GM13977 (cell line): ENCODE results near the gene SETD1B.

ENCODE experiments used
- DNase-seq: peaks from one replicate; pipeline ENCODE4 v3.0.0; 2012; ENCODE audit warnings: low spot score
- CTCF ChIP-seq: IDR thresholded peaks from 2 replicates; pipeline ENCODE4 v1.5.1; 2012; ENCODE audit warnings: mild to moderate bottlenecking, control low read depth; ENCODE audit not compliant: insufficient read depth; ENCODE audit errors: extremely low read depth, missing control alignments
- in situ Hi-C: fragments of 300-500 bp; cut with MboI; formaldehyde crosslinking; loops from one replicate; pipeline ENCODE4 v1.12.0; 2022; ENCODE audit warnings: low sequenced_read_pairs, low pct_unique_long_range_greater_than_20kb, mixed read lengths, inconsistent platforms; ENCODE audit not compliant: unreplicated experiment

The SETD1B gene

GRCh38 chr12:121779422-121779895 is 24.4 kb upstream of the SETD1B start:
- no peak for DNase-seq
- in situ Hi-C loops, result no loop called here
- TF ChIP-seq CTCF, result no peak

- in situ Hi-C loops, result no loop called here
- DNase-seq, result no peak
- TF ChIP-seq CTCF, result no peak
These were observed 23.4 kb upstream of the SETD1B start for GRCh38 chr12:121780429-121780828.

- in situ Hi-C loops, result no loop called here
- no peak for TF ChIP-seq CTCF
- DNase-seq, result no peak
These were observed 22.3 kb upstream of the SETD1B start for GRCh38 chr12:121781484-121781997.

GRCh38 chr12:121781998-121782979 is 21.5 kb upstream of the SETD1B start:
- peak; percentile 78 for DNase-seq
- in situ Hi-C loops, result no loop called here
- TF ChIP-seq CTCF, result no peak

- TF ChIP-seq CTCF, result no peak
- in situ Hi-C loops, result no loop called here
- no peak for DNase-seq
These were observed 20.0 kb upstream of the SETD1B start for GRCh38 chr12:121783766-121784165.

GRCh38 chr12:121784460-121784859 is 19.3 kb upstream of the SETD1B start:
- TF ChIP-seq CTCF, result no peak
- in situ Hi-C loops, result no loop called here
- DNase-seq, result no peak
